Stimulated activated CD4-positive, alpha-beta T cell treated with anti-CD3 and anti-CD28 coated beads, Interleukin-2, amount 100 ng/mL, for 4 hours (primary cell): ENCODE data around the gene SNTB2.
"Not testable (repeated sequence)": the region's sequence is repeated elsewhere in the genome, so short reads cannot be mapped to it uniquely, and the experiment has no call there.

ENCODE experiments used
- DNase-seq: peaks from one replicate; pipeline ENCODE4 v3.0.0-alpha.2; 2020; ENCODE audit warnings: low read depth

The SNTB2 gene

GRCh38 chr16:69291657-69292056 is 104.7 kb downstream of the SNTB2 start:
- not testable (repeated sequence) for DNase-seq

GRCh38 chr16:69293401-69293800 is 106.4 kb downstream of the SNTB2 start:
- no peak for DNase-seq

GRCh38 chr16:69294051-69294450 is 107.1 kb downstream of the SNTB2 start:
- DNase-seq = no peak

- not testable (repeated sequence) for DNase-seq
Measured at GRCh38 chr16:69296771-69297170, 109.8 kb downstream of the SNTB2 start.

GRCh38 chr16:69298261-69298660 is 111.3 kb downstream of the SNTB2 start:
- DNase-seq = no peak

- no peak for DNase-seq
Measured at GRCh38 chr16:69301187-69301586, 114.2 kb downstream of the SNTB2 start.

- DNase-seq = no peak
Measured at GRCh38 chr16:69301861-69302260, 114.9 kb downstream of the SNTB2 start.

- DNase-seq = no peak
Measured at GRCh38 chr16:69302301-69302700, 115.3 kb downstream of the SNTB2 start.

- DNase-seq = no peak
Measured at GRCh38 chr16:69306031-69306430, 119.1 kb downstream of the SNTB2 start.

- DNase-seq = no peak
Measured at GRCh38 chr16:69307091-69307490, 120.1 kb downstream of the SNTB2 start.

GRCh38 chr16:69307856-69308255 is 120.9 kb downstream of the SNTB2 start:
- DNase-seq = no peak

GRCh38 chr16:69309316-69309715 is 122.4 kb downstream of the SNTB2 start:
- DNase-seq = no peak

- DNase-seq = peak; percentile 96
Measured at GRCh38 chr16:69310653-69311532, 123.9 kb downstream of the SNTB2 start, which contains the start of gene VPS4A. TSS of gene VPS4A (plus strand) at chr16:69311350. CDS start at chr16:69311512, 162 bp downstream.

- no peak for DNase-seq
Measured at GRCh38 chr16:69311533-69312387, 124.8 kb downstream of the SNTB2 start.

- DNase-seq = no peak
Measured at GRCh38 chr16:69313469-69313868, 126.5 kb downstream of the SNTB2 start.

- no peak for DNase-seq
Measured at GRCh38 chr16:69314534-69314933, 127.6 kb downstream of the SNTB2 start.

GRCh38 chr16:69315486-69316311 is 128.7 kb downstream of the SNTB2 start:
- DNase-seq = no peak

GRCh38 chr16:69316595-69317034 is 129.7 kb downstream of the SNTB2 start:
- DNase-seq = no peak

GRCh38 chr16:69318177-69318910 is 131.4 kb downstream of the SNTB2 start:
- DNase-seq = no peak

- no peak for DNase-seq
Measured at GRCh38 chr16:69318911-69319289, 131.9 kb downstream of the SNTB2 start.

GRCh38 chr16:69319381-69319780 is 132.4 kb downstream of the SNTB2 start:
- DNase-seq = no peak
